Ascending aorta (tissue), 2 donors: Measurements from ENCODE around the gene MCTP1. TPM values are rescaled to one million over a fixed set of nuclear protein-coding genes. Genes with fewer than 3 reads are reported as not detected.
A peak's percentile ranks its signal among the peaks of the same experiment; 100 is the strongest.
"Not testable (repeated sequence)": the region's sequence is repeated elsewhere in the genome, so short reads cannot be mapped to it uniquely, and the experiment has no call there.

ENCODE experiments used
- DNase-seq, 2 donors: peaks; one replicate each; pipeline ENCODE4 v3.0.0-alpha.2; 2019; ENCODE audit warnings: low spot score in 2 of 2
- H3K27ac ChIP-seq, 2 donors: fragments of 200-600 bp; sonication (generic); one replicate each; pipeline ENCODE4 v1.5.1; 2016 to 2017; ENCODE audit warnings: mild to moderate bottlenecking in 1 of 2
- H3K27me3 ChIP-seq: fragments of 200-600 bp; sonication (generic); one replicate; pipeline ENCODE4 v1.5.1; 2017
- H3K36me3 ChIP-seq, 2 donors: fragments of 200-600 bp; sonication (generic); one replicate each; pipeline ENCODE4 v1.5.1; 2016
- H3K4me1 ChIP-seq, 2 donors: fragments of 200-600 bp; sonication (generic); one replicate each; pipeline ENCODE4 v1.5.1; 2016 to 2017; ENCODE audit warnings: mild to moderate bottlenecking in 1 of 2
- H3K4me3 ChIP-seq, 2 donors: fragments of 200-600 bp; sonication (generic); one replicate each; pipeline ENCODE4 v1.5.1; 2016 to 2017; ENCODE audit warnings: mild to moderate bottlenecking in 1 of 2
- H3K9me3 ChIP-seq, 2 donors: fragments of 200-600 bp; sonication (generic); one replicate each; pipeline ENCODE4 v1.5.1; 2016
- intact Hi-C: fragments of 100-400 bp; cut with DNase I; formaldehyde crosslinking; loops from one replicate; pipeline ENCODE4 v1.15.1; 2023
- total RNA-seq: library from RNA; depleted of rRNA; stranded (reverse); fragments of >200 nt; gene quantifications from one replicate; pipeline ENCODE4 v1.1.0, GENCODE V29; 2016
- TF ChIP-seq, protein P1 (sequence below), 3 experiments: fragments of 200-600 bp in 2 of 3; fragments of 450-650 bp in 1 of 3; sonication (generic) in 2 of 3; IDR thresholded peaks; one replicate each; pipeline ENCODE4 v1.5.1; 2016 to 2019; ENCODE audit warnings: antibody characterized with exemption in 3 of 3, mild to moderate bottlenecking in 1 of 3, moderate library complexity in 1 of 3

The MCTP1 gene
- total RNA-seq, 1 donor from 2014 or later: 112 TPM

DNA sequence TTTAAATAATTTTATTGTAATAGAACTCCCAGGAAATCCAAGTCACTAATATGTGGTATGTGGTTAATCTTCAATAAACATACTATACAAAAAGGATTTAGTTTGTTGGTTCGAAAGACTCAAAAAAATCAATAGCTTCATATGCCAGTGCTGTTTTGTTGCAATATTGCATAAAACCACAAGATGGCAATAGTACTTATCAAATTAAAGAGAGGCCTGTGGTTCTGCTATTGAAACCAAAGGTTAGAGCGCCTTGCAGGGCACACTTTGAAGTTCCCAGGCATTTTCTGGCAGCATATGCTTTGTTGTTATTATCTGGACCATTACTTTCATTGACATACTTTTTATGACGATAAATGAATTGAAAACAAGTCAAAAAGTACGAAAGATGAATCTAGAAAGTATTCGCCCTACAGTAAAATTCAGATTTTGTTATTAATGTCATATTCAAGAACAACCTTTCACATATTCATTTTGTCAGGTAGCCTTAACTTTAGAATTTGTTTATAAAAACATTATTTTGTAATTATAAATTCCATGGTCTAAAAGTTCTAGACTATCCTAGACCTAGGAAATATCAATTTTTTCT is 316.3 kb downstream of the MCTP1 start:
- Histone ChIP-seq H3K4me1 (no peaks in the 10 kb centered on the region), H3K36me3 (no peaks in the 10 kb centered on the region), H3K4me3 (no peak overlapping the region), H3K9me3 (no peaks in the 10 kb centered on the region), H3K27ac (no peak overlapping the region), H3K27me3 (no peaks in the 10 kb centered on the region)
- TF ChIP-seq, protein P1, sequence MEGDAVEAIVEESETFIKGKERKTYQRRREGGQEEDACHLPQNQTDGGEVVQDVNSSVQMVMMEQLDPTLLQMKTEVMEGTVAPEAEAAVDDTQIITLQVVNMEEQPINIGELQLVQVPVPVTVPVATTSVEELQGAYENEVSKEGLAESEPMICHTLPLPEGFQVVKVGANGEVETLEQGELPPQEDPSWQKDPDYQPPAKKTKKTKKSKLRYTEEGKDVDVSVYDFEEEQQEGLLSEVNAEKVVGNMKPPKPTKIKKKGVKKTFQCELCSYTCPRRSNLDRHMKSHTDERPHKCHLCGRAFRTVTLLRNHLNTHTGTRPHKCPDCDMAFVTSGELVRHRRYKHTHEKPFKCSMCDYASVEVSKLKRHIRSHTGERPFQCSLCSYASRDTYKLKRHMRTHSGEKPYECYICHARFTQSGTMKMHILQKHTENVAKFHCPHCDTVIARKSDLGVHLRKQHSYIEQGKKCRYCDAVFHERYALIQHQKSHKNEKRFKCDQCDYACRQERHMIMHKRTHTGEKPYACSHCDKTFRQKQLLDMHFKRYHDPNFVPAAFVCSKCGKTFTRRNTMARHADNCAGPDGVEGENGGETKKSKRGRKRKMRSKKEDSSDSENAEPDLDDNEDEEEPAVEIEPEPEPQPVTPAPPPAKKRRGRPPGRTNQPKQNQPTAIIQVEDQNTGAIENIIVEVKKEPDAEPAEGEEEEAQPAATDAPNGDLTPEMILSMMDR (IDR thresholded peaks at IDR 0.05): peak in 2 of 3 experiments; percentile 32 to 39
- intact Hi-C loops: no loop called here
- DNase-seq: no peak

DNA sequence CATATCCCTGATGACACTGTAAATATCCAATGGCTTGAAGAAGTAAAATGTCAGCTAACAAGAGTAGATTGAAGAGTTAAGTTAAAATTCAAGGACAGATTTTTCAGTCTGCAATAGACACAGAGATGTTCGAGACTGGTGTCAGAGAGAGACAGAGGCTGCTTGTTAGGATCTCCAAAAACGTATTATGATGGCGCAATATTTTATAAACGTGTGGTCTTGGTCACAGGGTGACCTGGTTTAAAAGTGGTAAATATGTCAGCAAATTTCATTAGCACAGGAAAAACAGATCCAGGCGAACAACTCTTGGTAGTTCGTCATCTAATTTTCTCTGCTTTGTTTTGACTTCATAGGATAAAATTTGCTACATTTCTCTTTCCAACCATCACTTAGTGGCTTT is 317.4 kb downstream of the MCTP1 start:
- Histone ChIP-seq H3K4me3 (no peak overlapping the region), H3K4me1 (no peaks in the 10 kb centered on the region), H3K27me3 (no peaks in the 10 kb centered on the region), H3K27ac (no peak overlapping the region), H3K9me3 (no peaks in the 10 kb centered on the region), H3K36me3 (no peaks in the 10 kb centered on the region)
- intact Hi-C loops: no loop called here
- TF ChIP-seq, protein P1 (IDR thresholded peaks at IDR 0.05): no peak
- no peak for DNase-seq

DNA sequence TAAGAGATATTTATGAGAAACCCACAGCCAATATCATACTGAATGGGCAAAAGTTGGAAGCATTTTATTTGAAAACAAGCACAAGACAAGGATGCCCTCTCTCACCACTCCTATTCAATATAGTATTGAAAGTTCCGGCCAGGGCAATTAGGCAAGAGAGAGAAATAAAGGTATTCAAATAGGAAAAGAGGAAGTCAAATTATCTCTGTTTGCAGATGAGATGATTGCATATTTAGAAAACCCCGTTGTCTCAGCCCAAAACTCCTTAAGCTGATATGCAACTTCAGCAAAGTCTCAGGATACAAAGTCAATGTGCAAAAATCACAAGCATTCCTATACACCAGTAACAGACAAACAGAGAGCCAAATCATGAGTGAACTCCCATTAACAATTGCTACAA is 325.6 kb downstream of the MCTP1 start:
- intact Hi-C loops, H3K9me3 ChIP-seq, H3K36me3 ChIP-seq, H3K4me3 ChIP-seq, DNase-seq, H3K27ac ChIP-seq, H3K4me1 ChIP-seq, H3K27me3 ChIP-seq: not testable (repeated sequence)

DNA sequence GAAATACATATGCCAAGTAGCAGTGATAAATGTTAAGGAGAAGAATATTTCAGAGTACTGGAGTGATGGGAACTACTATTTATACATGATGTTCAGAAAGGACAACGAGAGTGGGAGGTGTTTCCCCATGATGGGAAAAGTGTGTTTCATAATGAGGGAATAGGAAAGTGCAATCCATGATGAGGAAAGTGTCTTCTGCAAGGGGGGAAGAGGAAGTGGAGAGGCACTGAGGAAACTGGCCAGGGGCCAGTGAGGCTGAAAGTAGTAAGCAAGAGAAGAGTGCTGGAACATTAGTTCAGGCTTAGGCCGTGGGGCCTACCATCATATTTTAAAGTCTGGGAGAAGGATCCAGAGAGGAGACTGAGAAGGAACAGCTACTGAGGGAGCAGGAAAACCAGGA is 339.2 kb downstream of the MCTP1 start:
- Histone ChIP-seq H3K36me3 (no peaks in the 10 kb centered on the region), H3K9me3 (no peaks in the 10 kb centered on the region), H3K27ac (no peak overlapping the region), H3K27me3 (no peaks in the 10 kb centered on the region), H3K4me3 (no peak overlapping the region), H3K4me1 (no peaks in the 10 kb centered on the region)
- intact Hi-C loops: no loop called here
- no peak for DNase-seq
- TF ChIP-seq, protein P1 (IDR thresholded peaks at IDR 0.05): no peak

DNA sequence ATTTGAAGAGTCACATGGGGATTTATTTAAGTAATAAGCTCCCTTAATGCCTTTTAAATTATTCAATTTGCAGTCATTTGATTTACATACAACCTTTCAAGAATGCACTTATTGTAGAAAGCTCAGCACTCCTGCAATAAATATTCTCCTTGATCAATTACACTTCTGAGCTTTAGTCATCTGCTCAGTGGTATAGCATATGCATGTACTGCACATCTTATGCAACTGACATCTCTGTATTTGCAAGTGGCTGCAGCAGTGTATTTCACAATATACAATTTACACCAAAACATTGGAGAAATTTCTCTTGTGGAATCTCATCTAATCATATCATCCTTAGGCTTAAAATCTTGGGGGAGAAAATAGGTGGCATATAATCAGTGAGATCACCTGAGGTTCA is 340.7 kb downstream of the MCTP1 start:
- no peaks in the 10 kb centered on the region for H3K9me3 ChIP-seq
- no peak for DNase-seq
- H3K4me1 ChIP-seq: no peaks in the 10 kb centered on the region
- H3K27me3 ChIP-seq: no peaks in the 10 kb centered on the region
- TF ChIP-seq, protein P1 (IDR thresholded peaks at IDR 0.05): no peak
- no peak overlapping the region for H3K4me3 ChIP-seq
- no peaks in the 10 kb centered on the region for H3K36me3 ChIP-seq
- intact Hi-C loops: no loop called here
- no peak overlapping the region for H3K27ac ChIP-seq

DNA sequence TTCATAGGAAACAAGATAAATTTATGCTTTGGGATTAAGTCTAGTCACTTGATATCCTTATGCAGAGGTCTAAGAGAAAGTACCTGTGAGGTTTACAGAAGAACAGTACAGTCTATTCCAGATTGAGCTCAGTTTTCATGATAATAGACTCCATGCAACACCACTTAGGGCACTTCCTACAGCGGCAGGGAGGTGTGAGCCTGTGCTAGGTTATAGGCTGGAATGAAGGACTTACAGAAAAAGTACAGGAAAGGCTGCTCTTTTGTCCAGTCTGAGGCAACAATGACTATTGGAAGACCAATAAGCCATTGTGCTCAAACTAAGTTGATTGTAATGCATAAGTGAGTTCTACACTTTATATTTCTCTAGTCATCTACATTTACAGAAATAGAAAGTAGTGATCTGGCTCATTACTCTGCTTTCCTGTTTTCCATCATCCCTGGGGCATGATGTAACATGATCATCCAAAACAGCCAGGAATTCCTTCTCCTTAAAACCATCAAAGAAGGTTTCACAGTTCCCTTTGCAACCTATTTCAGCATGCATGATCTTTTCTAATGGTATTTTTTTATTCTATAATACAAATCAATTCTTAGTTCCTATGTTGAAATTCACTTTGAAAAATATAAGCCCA is 343.7 kb downstream of the MCTP1 start:
- TF ChIP-seq, protein P1 (IDR thresholded peaks at IDR 0.05): no peak

More for the DNA sequence above, 343.7 kb downstream of the MCTP1 start:
- H3K4me3 ChIP-seq: no peak overlapping the region
- no peaks in the 10 kb centered on the region for H3K4me1 ChIP-seq
- H3K27ac ChIP-seq: no peak overlapping the region
- no peak for DNase-seq
- no peaks in the 10 kb centered on the region for H3K9me3 ChIP-seq
- intact Hi-C loops: no loop called here
- no peaks in the 10 kb centered on the region for H3K27me3 ChIP-seq
- H3K36me3 ChIP-seq: no peaks in the 10 kb centered on the region
